A673 (cell line): ENCODE measurements around the gene FAM24B. TPM values are rescaled to one million over a fixed set of nuclear protein-coding genes. Genes with fewer than 3 reads are reported as not detected.

Source experiments
- Bru-seq: library from RNA; stranded (reverse); fragments of 400-500 nt; gene quantifications from one replicate; lab custom pipeline; 2021; lab: Mats Ljungman, UMichigan
- BruChase-seq, 2 experiments: library from RNA; stranded (reverse); fragments of 400-500 nt; gene quantifications; one replicate each; lab custom pipeline; 2021; lab: Mats Ljungman, UMichigan
- BruUV-seq: library from RNA; stranded (reverse); fragments of 400-500 nt; replicated peaks from 2 replicates; lab custom pipeline; 2021; lab: Mats Ljungman, UMichigan
- CTCF ChIA-PET: fragments of 300-600 bp; sonication (Branson Sonifier 250); formaldehyde crosslinking; loops from one replicate; lab custom pipeline; 2022; ENCODE audit warnings: antibody characterized with exemption; lab: Charles Lee
- POLR2A ChIA-PET: fragments of 300-600 bp; sonication (Branson Sonifier 250); formaldehyde crosslinking; loops from one replicate; lab custom pipeline; 2022; ENCODE audit warnings: antibody characterized with exemption; ENCODE audit not compliant: low non-redundant PET; lab: Charles Lee
- DNase-seq: peaks from one replicate; pipeline ENCODE4 v3.0.0-alpha.2; 2015; ENCODE audit warnings: low spot score
- H3K27ac ChIP-seq: fragments of 200-600 bp; sonication (generic); 2 replicates; pipeline ENCODE4 v1.5.1; 2016; ENCODE audit warnings: mixed run types, low read depth, mild to moderate bottlenecking, mixed read lengths, antibody characterized with exemption, low read length; ENCODE audit not compliant: poor library complexity, severe bottlenecking
- H3K27me3 ChIP-seq: fragments of 200-600 bp; sonication (generic); replicated peaks from 2 replicates; pipeline ENCODE4 v1.6.1; 2017; ENCODE audit warnings: mixed run types, low read depth, mild to moderate bottlenecking, mixed read lengths, antibody characterized with exemption, low read length; ENCODE audit not compliant: insufficient read depth, poor library complexity
- H3K36me3 ChIP-seq: fragments of 200-600 bp; sonication (generic); 2 replicates; pipeline ENCODE4 v1.6.1; 2016; ENCODE audit warnings: mixed run types, mild to moderate bottlenecking, mixed read lengths, antibody characterized with exemption, low read length; ENCODE audit not compliant: insufficient read depth, poor library complexity, severe bottlenecking
- H3K4me1 ChIP-seq: fragments of 200-600 bp; sonication (generic); 2 replicates; pipeline ENCODE4 v1.6.1; 2017; ENCODE audit warnings: mixed run types, mild to moderate bottlenecking, mixed read lengths, antibody characterized with exemption, low read length; ENCODE audit not compliant: insufficient read depth, poor library complexity, severe bottlenecking
- H3K4me3 ChIP-seq: fragments of 200-600 bp; sonication (generic); 2 replicates; pipeline ENCODE4 v1.5.1; 2016; ENCODE audit warnings: low read depth, mixed run types, mild to moderate bottlenecking, mixed read lengths, low read length; ENCODE audit not compliant: poor library complexity, severe bottlenecking
- H3K9me3 ChIP-seq: fragments of 200-600 bp; sonication (generic); 2 replicates; pipeline ENCODE4 v1.6.1; 2016; ENCODE audit warnings: mixed run types, low read depth, mild to moderate bottlenecking, mixed read lengths, antibody characterized with exemption, low read length; ENCODE audit not compliant: poor library complexity, severe bottlenecking
- CTCF ChIP-seq: fragments of 300-800, 200-600 bp; sonication (generic); conservative IDR thresholded peaks from 2 replicates; pipeline ENCODE4 v1.5.1; 2017; ENCODE audit warnings: low read depth, mild to moderate bottlenecking, antibody characterized with exemption, low read length, moderate library complexity, mixed read lengths
- EZH2 ChIP-seq: fragments of 200-600 bp; sonication (generic); IDR thresholded peaks from 2 replicates; pipeline ENCODE4 v1.6.1; 2017; ENCODE audit warnings: borderline replicate concordance, low read depth, mild to moderate bottlenecking, mixed read lengths, antibody characterized with exemption, low read length; ENCODE audit not compliant: poor library complexity, severe bottlenecking
- intact Hi-C: fragments of 100-400 bp; cut with micrococcal nuclease; formaldehyde crosslinking; loops from one replicate; pipeline ENCODE4 v1.10.0; 2022; ENCODE audit not compliant: unreplicated experiment
- long read RNA-seq: library from polyadenylated mRNA; stranded (forward); transcript quantifications from one replicate; pipeline ENCODE4 v2.0.0, GENCODE V29; 2022
- total RNA-seq: library from RNA; stranded (reverse); gene quantifications from 2 replicates; pipeline ENCODE4 v1.2.3, GENCODE V29; 2021

FAM24B gene, protein sequence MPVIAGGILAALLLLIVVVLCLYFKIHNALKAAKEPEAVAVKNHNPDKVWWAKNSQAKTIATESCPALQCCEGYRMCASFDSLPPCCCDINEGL
- total RNA-seq (7.0 and 8.0 TPM in 2 replicates), Bru-seq, nascent RNA (percentile 74 among the genes with signal in this experiment), BruChase-seq, experiment 1, labeled RNA remaining after a 2-hour chase (percentile 62 among the genes with signal in this experiment), BruChase-seq, experiment 2, labeled RNA remaining after a 6-hour chase (percentile 48 among the genes with signal in this experiment)
- long read RNA-seq, partial matches to known transcripts = 1 of 4 reads
- long read RNA-seq, other reads (novel, unspliced or antisense) = 2 of 4 reads

- peak within 1 kb of the TSS; percentile 77 for H3K27ac ChIP-seq
- no TSS peak for BruUV-seq
- CTCF ChIA-PET = no interaction called here
- TF ChIP-seq CTCF (no peak), EZH2 (no peak)
- peaks cover 12% of the 10 kb centered on the region for H3K4me1 ChIP-seq
- H3K36me3 ChIP-seq = no peaks in the 10 kb centered on the region
- H3K9me3 ChIP-seq = no peaks in the 10 kb centered on the region
- peak within 1 kb of the TSS; percentile 69 for H3K4me3 ChIP-seq
- peak; percentile 98 for DNase-seq
- no peaks in the 10 kb centered on the region for H3K27me3 ChIP-seq
- intact Hi-C loops = no loop called here
- POLR2A ChIA-PET = no interaction called here
Observed at GRCh38 chr10:122879339-122880273, at the start of gene FAM24B. Gene FAM24B, minus strand, starts transcription at chr10:122879581. Its CDS starts 29,066 bp downstream, at chr10:122850515.

DNA sequence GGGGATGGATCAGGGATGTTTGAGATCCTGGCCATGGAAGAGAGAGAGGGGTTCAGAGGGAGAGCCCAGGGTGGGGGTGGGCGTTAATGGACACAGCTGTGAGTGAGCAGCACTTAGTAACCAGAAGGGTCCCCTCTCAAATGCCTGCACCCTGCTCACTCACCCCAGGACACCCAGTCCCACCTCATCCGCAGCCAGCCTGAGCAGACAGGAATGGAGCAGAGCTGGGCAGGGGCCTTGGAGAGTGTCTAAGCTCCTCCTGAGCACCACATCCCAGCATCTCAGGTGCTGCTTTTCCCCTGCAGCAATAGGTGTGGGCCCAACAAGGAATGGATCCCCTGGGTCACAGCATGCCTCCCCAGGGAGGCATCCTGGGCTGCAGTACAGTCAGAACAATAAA is 36.3 kb upstream of the FAM24B start:
- Histone ChIP-seq H3K4me1 (no peaks in the 10 kb centered on the region), H3K27me3 (no peaks in the 10 kb centered on the region), H3K4me3 (no peak overlapping the region), H3K9me3 (no peaks in the 10 kb centered on the region), H3K27ac (no peak overlapping the region), H3K36me3 (no peaks in the 10 kb centered on the region)
- intact Hi-C loops = no loop called here
- ChIA-PET CTCF (no interaction called here), POLR2A (no interaction called here)
- no peak for DNase-seq
- TF ChIP-seq CTCF (no peak), EZH2 (no peak)
- no TSS peak for BruUV-seq

GRCh38 chr10:122911889-122912484 is 32.6 kb upstream of the FAM24B start:
- POLR2A ChIA-PET = no interaction called here
- DNase-seq = peak; percentile 62
- CTCF ChIA-PET = no interaction called here
- Histone ChIP-seq H3K36me3 (no peaks in the 10 kb centered on the region), H3K4me1 (no peaks in the 10 kb centered on the region), H3K9me3 (no peaks in the 10 kb centered on the region), H3K27me3 (no peaks in the 10 kb centered on the region), H3K4me3 (no peak overlapping the region), H3K27ac (no peak overlapping the region)
- intact Hi-C loops = no loop called here
- TF ChIP-seq EZH2 (no peak), CTCF (no peak)
- no TSS peak for BruUV-seq
